HG02870 (cell line): ENCODE measurements around the gene CDC42BPB.
"Not testable (repeated sequence)": the region's sequence is repeated elsewhere in the genome, so short reads cannot be mapped to it uniquely, and the experiment has no call there.

Experiments used
- ATAC-seq: cut with Tn5 transposase; IDR thresholded peaks from one replicate; pipeline ENCODE4 v1.9.1; 2021; ENCODE audit warnings: mild to moderate bottlenecking, moderate library complexity; ENCODE audit not compliant: unreplicated experiment

CDC42BPB gene

DNA sequence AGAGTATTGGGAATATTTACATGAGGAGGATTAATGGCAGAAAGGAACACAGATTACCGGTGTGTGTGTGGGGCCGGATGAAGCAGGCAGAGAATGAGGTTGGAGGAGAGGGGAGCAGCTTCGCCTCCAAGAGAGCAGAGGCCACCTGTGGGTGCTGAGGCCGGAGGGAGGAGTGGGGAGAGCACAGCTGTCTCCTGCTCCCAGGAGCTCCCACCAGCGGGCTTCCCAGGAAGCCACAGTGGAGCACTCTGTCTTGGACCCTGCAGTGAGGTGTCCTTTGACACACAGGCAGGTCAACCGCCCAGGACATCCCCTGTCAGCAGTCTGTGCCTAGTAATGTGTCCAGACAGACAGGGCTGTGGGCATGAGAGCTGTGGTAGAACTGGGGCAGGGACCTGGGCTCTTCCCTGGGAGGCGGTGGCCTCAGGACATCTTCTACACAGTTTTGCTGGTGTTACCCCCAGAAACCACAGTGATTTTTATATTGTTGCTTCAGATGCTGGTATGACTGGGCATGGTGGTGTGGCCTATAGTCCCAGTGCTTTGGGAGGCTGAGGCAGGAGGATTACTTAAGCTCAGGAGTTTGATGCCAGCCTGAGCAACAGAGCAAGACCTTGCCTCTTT, 153.3 kb downstream of the CDC42BPB start:
- no peak for ATAC-seq

DNA sequence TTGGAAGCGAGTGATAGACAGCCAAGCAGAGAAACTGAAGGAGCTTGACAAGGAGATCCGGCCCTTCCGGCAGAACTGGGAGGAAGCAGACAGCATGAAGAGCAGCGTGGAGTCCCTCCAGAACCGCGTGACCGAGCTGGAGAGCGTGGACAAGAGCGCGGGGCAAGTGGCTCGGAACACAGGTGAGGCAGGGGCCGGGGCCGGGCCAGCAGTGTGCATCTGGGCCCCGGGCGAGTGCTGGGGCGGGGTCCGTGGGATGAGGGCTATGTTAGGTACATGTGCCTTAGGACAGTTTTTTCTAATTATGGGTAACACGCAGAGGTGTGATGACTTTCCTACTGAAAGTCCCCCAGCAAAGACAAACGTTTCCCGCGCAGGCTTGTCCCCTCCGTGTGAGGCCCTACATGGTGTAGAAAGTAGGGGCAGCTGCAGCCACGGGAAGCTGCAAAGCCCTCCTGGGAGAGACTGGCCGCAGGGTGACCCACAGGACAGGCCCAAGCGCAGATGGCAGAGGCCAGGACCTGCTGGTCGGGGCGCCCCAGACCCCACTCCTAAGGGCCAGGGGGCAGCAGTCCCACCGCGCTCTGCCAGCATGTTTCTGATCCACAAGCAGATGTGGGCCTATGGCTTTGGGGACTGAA, 154.0 kb downstream of the CDC42BPB start:
- no peak for ATAC-seq

DNA sequence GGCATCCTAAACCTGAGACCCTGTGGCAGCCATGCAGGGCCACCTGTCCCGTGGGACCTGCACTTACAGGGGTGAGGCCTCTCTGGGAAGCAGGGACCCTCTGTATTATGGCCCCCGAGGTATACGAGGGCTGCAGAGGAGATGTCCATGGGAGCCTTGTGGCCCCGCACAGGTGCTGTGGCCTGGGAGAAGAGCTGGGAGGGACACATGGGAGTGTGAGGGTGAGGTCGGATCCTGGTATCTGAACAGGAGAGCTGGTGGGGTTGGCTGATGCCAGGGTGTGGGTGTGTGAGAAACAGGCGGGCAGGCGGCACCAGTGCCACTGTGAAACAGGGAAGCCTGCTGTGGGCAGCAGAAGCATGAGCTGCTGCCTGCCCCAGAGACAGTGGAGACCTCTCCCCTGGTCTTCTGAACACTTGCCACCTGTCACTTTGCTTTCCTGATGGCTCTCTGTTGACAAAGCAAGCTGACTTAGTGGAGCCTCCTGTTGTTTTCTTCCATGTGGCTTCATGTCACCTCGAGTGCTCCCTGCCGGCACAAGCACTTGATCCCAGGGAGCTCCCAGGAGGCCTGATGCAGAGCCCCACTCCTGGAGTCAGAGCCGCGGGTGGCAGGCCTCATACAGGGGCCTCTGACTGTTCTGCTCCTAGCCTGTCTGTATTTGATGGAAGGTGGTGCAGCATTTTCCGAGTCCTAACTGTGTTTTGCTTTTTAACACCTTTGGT, 154.7 kb downstream of the CDC42BPB start:
- ATAC-seq = no peak

DNA sequence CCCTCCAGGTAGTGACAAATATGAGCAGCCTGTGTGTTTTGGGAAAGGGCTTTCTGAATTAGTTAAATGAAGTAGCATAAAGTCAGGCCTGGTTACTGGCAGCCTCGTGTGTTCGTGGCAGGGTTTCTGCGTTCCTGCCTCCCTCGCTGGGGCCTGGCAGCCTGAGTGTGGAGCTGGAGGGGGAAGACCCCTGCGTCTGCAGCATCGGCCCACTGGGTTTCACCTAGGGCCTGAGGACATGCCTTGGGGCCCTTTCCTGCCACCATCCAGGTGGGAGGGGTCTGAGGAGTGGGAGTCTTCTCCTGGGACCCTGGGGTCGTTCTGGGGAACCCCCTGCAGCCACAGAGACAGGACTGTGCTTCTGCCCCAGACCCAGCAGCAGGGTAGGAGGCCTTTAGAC, 155.3 kb downstream of the CDC42BPB start:
- ATAC-seq = peak; percentile 8

DNA sequence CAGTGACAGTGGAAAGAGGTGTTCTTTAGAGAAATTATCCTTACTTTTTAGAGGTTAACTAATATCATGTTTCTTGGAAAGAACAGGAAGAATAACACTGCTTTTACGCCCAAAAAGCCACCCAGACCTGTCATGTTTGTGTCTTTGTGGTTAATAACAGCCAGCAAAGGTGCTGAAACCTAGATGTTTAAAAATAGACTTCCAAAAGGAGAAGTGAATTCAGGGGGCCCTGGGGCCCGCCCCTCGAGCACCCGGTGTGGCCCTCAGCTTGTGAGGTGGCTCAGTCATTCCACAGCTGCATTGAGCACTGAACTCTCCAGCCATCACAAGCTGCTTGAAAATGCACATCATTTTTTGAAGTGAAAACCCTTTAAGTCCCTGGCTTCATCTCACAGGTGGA, 155.7 kb downstream of the CDC42BPB start:
- ATAC-seq = peak; percentile 77

DNA sequence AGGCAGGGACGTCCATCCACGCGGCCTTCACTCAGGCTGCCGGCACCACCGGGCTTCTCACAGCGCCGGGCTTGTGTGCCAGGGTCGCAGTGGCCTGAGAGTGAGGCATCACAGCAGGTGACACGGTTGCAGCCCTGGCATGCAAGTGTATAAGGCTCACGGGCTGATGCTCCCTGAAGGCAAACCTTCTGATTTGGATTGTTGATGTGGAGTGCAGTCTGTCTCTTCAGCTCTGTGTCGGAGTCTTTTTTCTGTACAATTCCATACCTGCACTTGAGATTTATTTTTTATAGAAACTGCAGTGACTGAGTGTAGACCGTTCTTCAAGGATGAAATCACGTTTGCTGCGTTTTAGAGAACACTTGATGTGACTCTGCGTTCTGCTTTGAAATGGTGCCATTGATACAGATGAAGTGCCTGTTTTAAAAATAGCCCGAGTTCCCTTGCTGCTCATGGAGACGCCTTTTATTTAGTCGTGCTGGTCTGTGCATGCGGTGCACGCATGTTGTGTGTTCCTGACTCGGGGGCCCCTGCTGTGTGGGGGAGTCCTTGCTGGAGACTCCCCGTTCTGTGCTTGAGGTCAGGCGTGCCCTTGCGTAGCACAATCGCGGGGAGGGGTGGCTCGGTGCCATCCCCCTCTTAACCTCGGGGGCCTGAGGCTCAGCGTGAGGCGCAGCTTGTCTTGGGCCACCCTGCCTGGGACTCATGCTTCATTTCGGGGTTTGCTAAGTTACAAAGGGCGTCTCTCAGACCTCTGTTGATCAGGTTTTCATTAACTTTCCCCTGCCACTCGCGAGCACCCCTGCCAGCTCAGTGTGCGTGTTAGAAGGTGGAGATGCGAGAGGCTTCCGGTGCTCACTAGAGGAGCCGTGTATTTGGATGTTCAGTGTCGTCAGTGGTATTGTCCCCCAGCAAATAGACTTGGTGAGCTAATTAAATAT, 156.4 kb downstream of the CDC42BPB start:
- peak; percentile 44 for ATAC-seq

DNA sequence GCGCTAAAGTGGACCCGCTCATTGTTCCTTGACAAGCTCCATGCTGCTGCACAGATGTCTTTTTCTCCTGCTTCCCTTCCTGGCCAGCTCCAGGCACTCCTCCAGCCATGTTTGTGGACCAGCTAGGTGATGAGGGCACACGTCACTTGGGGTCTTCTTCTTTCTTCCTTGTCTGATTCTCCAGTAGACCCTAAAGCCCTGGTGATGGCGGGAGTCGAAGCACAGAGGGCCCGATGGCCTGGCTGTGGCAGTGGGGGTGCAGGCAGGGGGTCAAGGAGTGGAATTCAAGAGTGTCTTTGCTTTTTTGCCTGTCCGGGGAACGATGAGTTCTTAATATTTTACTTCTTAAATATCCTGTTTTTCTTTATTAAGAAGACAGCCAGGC, 157.8 kb downstream of the CDC42BPB start:
- ATAC-seq = no peak

DNA sequence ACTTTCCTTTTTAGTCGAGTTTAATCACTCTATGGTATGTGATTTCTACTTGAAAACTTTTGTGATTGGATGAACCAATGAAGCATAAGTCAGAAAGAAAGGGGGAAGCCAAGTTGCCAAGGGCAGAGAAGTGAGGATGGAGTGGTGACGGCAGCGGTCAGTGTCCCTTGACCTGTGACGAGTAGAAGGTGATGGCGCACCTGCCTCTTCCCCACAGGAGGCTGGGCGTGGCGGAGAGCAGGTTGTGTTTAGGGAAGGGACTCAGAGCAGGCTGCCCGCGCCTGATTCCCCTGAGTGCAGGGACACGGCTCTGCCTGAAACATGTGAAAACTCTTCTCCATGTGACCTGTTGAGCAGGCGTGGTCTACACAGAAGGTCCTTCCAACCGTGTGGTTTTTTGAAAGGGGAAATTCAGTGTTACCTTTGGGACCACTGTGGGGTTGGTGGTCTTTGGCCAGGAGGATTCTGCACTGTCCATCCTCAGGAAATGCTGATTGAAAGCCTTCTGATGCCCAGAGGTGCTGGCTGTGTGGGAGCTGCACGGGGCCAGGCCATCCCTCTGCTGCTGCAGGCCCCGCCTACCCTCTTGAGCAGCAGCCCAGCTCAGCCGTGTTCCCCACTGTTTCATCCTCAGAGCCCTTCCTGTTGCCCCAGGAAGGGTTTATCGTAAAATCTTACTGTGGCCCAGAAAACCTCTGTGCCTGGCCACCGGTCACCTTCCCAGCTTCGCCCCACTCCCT, 158.4 kb downstream of the CDC42BPB start:
- ATAC-seq = no peak

DNA sequence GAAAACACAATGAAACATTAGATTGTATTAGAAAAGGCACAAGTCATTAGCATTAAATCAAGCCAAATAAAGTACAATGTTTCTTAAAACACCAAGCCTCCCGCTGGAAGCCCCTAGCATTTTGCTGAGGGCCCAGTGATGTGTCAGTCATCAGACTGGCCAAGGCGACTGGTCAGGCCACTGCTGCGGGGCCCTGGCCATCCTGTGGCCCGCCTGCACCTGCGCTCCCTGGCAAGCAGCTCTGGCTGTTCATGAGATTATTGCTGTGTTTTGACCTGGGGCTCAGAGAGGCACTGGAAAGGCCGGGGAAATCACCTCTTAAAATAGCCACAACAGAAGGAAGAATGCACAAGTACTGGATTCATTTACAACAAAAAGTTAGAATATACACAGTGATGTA, 159.1 kb downstream of the CDC42BPB start:
- no peak for ATAC-seq

DNA sequence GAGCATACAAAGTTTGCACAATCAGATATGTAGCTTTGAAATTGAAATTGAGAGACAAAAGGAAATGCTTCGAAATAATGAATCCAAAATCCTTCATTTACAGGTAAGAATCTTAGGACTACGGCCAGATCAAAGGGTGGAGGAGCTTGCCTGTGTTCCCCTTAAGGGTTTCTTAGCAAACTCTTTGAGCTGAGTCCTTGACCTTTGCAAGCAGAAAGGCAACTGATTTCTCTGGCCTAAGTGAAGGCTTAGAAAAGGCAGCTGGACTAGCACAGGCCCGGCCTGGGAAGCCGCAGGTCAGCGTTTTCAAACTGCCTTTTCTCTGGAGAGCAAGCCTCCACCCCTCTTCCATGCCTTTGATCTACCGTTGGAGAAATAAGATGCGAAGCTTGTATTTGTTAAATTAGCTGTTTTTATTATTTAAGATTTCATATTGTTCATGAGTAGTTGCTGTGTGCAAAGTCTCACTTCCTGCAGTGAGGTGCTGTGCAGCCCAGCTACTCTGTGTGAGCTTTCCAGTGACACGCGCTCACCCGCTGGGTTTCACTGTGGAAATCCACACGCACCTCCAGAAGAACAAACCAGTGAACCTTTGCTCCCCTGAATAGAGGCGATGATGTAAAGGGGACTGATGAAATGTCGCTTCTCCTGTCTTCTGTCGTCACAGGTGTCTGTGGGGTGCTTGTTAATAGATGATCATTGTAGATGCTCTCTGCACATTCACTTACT, 159.9 kb downstream of the CDC42BPB start:
- ATAC-seq = no peak

DNA sequence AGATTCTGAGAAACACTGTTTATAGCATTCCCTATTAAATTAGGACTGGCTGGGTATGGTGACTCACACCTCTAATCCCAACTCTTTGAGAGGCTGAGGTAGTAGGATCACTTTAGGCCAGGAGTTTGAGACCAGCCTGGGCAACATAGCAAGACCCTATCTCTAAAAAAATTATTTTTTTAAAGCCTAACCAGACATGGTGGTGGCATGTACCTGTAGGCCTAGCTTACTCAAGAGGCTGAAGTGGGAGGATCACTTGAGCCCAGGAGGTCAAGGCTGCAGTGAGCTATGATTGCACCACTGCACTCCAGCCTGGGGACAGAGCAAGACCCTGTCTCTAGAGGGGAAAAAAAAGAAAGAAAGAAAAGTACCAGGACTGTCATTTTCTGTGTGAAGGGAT, 160.6 kb downstream of the CDC42BPB start:
- ATAC-seq = not testable (repeated sequence)

DNA sequence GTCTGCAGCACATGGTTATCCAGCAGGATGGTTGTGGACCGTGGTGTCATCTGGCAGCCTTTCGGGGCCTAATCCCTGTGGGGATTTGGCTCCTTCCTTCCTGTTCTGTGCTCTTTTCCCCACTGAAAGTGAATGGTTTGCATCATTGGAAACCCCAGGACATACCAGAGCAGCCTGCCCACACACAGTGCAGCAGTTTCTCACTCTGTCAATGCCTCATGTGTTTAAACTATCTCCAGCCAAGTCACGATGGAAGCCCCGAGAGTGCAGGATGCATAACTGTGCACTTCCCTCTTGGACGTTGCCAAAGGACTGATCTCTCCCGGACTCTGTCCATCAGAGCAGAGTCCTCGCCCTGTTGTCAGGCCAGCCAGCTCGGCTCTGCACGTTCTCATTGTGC, 163.9 kb downstream of the CDC42BPB start:
- no peak for ATAC-seq

DNA sequence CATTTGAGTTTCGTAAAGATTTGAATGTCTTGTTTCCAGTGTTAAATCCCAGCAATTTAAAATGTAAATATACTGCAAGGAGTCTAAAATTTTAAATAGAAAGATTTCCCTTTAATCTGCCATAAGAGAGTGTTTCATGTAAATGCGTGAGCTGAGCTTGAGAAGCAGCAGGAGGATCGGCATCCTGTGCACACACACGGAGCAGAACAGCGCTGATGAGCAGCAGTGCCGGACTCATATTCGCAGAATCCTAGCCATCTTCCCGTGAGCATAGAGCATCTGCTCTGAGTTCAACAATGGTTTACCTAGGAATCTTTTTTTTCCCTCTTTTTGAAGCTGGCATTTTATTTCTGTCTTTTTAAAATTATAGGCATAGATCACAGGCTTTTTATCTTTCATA, 164.7 kb downstream of the CDC42BPB start:
- ATAC-seq = no peak

DNA sequence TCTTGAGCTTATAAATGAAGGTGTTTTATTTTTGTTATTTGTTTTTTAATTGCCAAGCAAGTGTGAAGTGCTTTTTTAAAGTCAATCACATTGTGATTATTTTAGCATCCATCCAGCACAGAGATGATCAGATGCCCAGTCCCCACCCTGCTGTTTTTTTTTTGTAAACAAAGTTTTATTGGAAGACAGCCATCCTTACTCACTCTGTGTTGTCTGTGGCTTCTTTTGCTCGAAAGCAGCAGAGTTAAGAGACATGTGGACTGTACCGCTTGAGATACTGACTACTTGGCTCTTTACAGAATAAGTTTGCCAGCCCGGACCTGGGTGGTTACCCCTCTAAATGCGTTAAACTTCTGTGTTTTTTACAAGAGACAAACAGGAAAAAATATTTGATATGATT, 165.8 kb downstream of the CDC42BPB start:
- no peak for ATAC-seq

DNA sequence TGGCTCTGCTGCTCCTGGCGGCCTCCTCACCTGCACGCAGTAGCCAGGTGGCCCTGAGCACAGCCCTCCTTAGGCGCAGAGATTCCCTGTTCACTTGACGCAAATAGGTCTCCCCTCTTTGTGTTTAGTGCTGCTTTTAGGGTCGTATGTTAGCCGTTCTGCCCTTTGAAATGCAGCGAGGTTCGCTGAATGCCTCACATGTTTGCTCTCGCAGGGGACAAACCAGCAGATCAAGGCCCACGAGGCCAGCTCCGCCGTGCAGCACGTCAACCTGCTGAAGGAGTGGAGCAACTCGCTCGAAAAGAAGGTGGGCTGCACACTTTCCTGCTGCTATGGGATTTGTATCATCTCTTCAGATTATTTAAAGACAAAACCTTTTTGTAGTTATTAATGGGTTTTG, 166.2 kb downstream of the CDC42BPB start:
- ATAC-seq = no peak

DNA sequence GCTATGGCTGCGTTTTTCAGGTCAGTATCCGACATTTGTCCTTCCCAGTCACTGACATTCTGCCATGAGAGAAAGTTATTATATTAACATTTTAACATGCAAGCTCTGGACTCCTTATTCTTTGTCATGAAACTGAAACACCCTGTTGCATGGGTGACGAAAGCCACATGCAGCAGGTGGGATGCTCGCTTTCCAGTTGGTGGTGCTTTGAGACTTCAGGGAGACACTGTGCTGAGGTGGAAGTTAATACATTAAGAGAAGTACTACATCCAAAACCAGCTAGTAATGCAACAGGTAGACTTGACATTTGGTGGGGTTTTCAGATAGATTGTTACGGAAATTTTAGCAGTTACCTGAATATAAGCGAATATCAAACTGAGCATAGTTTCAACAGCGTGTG, 167.7 kb downstream of the CDC42BPB start:
- ATAC-seq = no peak

DNA sequence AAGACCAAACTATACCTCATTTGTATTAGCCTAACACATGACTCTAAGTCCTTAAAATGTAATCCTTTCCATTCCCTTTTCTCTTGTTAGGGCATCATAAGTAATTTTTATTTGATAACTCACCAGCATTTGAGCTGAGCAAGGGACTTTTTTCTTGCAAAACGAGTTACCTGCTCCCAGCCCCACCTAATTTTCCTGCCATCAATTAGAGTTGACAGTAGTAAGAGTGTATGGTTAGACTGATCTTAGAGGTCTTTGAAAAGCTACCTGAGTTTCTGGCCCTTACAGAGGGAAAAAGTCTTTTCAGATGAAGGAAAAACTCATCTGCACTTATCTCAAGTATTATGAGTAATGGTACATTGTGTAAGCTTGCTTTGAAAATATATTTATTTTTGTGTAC, 168.6 kb downstream of the CDC42BPB start:
- ATAC-seq = no peak

DNA sequence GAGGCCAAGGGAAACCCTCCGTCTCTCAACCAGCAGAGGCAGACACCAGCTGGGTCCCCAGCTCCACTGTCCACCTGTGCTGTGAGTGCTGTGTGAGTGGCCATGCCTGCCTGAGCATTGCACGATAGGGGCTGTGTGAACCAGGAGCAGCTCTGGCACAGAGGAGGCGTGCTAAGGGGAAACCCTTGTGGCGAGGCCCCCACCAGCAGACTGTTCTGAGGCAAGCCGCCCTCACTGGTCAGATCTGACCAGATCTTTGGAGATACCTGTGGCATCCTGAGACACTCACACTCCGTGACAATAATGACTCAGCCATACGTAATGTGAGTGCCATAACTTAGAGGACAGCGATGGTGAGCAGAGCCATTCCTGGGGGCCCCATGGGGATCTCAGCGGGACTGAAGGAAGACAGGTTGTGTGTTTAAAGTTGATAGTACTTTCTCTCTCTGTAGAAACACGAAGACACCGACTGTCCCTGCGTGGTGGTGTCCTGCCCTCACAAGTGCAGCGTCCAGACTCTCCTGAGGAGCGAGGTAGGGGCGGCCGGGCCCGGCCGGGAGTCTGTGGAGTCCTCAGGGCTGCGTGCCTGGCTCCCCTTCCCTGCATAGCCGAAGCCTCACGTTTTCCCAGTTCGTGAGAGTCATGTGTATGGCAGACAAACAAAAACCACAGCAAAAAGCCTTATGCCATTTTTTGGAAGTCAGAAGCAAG, 171.5 kb downstream of the CDC42BPB start:
- no peak for ATAC-seq

DNA sequence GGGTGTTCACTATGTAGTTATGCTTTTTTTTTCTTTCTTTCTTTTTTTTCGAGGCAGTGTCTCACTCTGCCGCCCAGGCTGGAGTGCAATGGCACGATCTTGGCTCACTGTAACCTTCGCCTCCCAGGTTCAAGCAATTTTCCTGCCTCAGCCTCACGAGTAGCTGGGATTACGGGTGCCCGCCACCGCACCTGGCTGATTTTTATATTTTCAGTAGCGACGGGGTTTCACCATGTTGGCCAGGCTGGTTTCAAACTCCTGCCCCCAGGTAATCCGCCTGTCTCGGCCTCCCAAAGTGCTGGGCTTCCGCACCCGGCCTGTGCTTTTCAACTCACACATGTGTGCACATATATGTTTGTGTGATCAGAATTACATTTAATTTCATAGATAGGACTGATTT, 173.8 kb downstream of the CDC42BPB start:
- no peak for ATAC-seq
